Fibroblast of skin of right biceps (primary cell): ENCODE data around the gene ANP32B.
"Not testable (repeated sequence)": the region's sequence is repeated elsewhere in the genome, so short reads cannot be mapped to it uniquely, and the experiment has no call there.

Experiments
- DNase-seq: peaks from one replicate; pipeline ENCODE4 v3.0.0-alpha.2; 2013

ANP32B gene

DNA sequence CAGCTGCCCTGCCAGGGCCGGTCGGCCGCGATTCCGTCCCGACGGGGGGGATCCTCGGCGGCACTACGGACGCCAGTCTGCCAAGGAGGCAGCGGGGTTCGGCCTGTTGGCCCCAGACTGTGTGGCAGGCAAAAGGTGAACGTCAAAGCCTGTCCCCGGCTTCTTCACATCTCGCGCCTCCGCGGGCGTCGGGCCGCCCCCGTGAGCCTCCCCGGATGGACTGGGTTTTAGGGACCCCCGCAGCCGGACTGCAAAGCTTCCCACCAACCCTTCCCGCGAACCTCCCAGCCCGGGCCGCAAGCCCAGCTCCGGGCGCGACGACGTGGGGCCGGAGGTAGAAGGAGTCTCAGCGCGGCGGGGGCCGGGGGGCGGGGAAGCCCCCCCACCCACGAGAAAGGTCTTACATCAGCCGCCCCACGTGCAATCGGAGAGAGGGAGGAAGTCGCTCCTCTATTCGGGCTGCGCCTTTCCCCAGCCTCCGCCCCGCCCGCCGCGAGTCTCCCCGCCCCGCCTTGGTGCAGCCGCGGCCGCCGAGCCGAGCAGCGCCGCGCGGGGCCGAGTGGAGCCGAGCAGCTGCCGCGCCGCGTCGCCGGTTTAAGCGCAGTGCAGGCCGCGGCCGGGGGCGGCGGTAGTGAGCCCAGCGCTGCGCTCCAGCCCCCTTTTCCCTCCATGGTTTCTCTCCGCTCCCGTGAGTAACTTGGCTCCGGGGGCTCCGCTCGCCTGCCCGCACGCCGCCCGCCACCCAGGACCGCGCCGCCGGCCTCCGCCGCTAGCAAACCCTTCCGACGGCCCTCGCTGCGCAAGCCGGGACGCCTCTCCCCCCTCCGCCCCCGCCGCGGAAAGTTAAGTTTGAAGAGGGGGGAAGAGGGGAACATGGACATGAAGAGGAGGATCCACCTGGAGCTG, at the start of gene ANP32B:
Gene ANP32B, plus strand, starts transcription at position 659 of the 906 bp plus-strand sequence. Its CDS starts 215 bp downstream, at position 874.
- peak; percentile 96 for DNase-seq

- no peak for DNase-seq
Observed at GRCh38 chr9:97934321-97935115, 48.6 kb upstream of the ANP32B start.

- DNase-seq, result no peak
Observed at GRCh38 chr9:97935276-97935675, 47.9 kb upstream of the ANP32B start.

DNA sequence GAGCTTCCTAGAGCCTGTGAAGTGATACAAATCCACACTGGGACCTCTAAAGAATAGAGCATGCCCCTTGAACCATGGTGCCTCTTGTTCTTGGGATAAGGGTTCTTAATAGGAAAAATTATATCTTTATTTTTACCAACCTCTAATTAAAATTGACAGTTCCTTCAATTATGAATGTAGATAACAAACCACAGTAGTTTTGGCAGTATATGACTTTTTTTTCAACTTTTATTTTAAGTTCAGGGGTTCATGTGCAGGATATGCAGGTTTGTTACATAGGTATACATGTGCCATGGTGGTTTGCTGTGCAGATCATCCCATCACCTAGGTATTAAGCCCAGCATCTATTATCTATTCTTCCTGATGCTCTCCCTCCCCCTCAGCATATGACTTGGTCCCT, 46.1 kb upstream of the ANP32B start:
- DNase-seq, result no peak

DNA sequence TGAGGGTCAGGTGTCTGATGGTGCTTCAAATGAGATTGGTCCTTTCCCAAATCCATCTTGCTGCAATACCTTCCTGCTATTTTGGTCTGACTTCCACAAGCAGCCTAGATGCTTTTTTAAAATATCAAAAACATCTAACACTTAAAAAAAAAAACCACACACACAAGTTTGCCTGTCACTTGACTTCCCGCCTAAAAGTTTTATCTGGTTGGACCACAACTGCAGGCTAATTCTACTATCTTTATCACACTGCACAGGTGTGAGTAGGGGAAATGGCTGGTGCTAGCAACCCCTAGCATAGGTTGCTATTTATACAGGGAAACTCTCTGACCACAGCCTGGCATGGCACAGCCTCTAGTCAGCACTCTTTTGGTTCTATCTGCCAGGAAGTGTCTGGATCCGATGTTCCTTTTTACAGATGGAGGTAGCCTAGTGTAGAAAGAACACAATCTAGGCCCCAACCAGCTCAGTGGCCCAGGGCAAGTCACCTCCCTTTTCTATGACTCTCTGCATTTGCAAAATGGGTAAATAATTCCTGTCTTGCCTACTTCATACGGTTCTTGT, 45.0 kb upstream of the ANP32B start, which contains the start of gene HEMGN:
Gene HEMGN, minus strand, starts transcription at position 92 of the 564 bp plus-strand sequence. Its CDS starts 36 bp downstream, at position 56.
- DNase-seq, result no peak

- DNase-seq, result no peak
Observed at GRCh38 chr9:97940233-97940632, 42.9 kb upstream of the ANP32B start.

- no peak for DNase-seq
Observed at GRCh38 chr9:97940741-97941140, 42.4 kb upstream of the ANP32B start.

- no peak for DNase-seq
Observed at GRCh38 chr9:97941323-97941722, 41.8 kb upstream of the ANP32B start.

GRCh38 chr9:97943308-97943855, 39.8 kb upstream of the ANP32B start:
- no peak for DNase-seq

DNA sequence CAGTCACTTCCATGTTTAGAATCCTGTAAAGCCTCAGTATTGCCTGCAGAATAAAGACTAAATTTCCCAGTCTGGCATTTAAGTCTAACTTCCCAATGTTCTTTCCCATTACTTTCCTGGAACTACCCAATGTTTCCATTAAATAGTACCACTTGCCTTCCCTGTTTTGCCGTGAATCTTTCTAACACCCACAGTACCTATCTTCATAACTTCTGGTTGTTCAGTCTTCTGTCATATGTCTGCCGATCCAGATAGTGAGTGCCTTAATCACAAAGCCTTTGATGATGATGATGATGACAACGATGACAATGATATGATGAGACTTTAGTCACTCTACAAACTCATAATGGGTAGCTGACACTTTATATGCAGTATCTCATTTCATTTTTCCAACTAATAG, 38.5 kb upstream of the ANP32B start:
- DNase-seq, result no peak

DNA sequence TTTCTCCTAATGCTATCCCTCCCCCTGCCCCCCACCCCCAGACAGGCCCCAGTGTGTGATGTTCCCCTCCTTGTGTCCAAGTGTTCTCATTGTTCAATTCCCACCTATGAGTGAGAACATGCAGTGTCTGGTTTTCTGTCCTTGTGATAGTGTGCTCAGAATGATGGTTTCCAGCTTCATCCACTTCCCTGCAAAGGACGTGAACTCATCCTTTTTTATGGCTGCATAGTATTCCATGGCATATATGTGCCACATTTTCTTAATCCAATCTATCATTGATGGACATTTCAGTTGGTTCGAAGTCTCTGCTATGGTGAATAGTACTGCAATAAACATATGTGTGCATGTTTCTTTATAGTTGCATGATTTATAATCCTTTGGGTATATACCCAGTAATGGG, 37.7 kb upstream of the ANP32B start:
- not testable (repeated sequence) for DNase-seq

DNA sequence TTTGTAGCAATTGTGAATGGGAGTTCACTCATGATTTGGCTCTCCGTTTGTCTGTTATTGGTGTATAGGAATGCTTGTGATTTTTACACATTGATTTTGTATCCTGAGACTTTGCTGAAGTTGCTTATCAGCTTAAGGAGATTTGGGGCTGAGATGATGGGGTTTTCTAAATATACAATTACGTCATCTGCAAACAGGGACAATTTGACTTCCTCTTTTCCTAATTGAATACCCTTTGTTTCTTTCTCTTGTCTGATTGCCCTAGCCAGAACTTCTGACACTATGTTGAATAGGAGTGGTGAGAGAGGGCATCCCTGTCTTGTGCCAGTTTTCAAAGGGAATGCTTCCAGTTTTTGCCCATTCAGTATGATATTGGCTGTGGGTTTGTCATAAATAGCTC, 36.0 kb upstream of the ANP32B start:
- not testable (repeated sequence) for DNase-seq

- DNase-seq, result not testable (repeated sequence)
Observed at GRCh38 chr9:97950873-97951272, 32.3 kb upstream of the ANP32B start.

- peak; percentile 8 for DNase-seq
Observed at GRCh38 chr9:97954550-97954989, 28.6 kb upstream of the ANP32B start.

GRCh38 chr9:97956331-97956730, 26.8 kb upstream of the ANP32B start:
- no peak for DNase-seq

GRCh38 chr9:97958812-97959511, 24.2 kb upstream of the ANP32B start:
- peak; percentile 17 for DNase-seq

- DNase-seq, result no peak
Observed at GRCh38 chr9:97959585-97959984, 23.6 kb upstream of the ANP32B start.

- not testable (repeated sequence) for DNase-seq
Observed at GRCh38 chr9:97960678-97961328, 22.3 kb upstream of the ANP32B start.

DNA sequence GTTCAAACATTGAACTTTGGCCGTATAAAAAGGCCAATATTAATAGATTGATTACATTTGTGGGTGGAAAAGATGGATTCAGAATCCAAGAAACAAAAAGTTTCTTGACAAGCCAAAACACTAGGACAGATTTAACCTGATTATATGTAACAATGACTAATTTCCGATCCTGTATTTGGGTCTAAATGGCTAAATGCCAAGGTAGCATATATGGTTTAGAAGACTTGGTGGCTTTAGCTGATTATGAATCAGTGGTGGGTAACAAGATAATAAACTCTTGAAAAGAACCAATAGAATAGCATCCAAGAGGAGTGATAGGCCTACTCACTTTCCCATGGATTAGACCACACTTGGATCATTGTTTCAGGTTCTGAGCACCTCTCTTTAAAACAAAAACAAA, 21.8 kb upstream of the ANP32B start:
- DNase-seq, result peak; percentile 31

DNA sequence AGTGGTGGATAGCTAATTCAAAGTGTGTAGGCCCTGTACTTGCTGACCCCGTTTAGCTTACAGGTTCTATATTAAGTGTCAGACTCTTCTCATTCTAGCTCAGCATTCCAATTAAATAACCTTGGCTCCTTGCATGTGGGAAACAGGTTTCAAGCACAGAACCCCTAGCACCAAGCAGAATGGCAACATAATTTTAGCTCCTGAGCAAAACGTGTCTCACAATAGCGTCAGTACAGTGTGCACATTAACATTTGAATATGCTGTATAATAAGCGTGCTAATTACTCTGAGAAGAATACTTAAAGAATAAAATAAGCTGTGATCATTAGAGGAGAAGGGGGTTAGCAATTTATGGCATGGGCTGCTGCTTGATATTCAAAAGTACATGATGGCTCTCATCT, 21.0 kb upstream of the ANP32B start:
- DNase-seq, result no peak

- DNase-seq, result no peak
Observed at GRCh38 chr9:97962575-97962974, 20.6 kb upstream of the ANP32B start.

- DNase-seq, result no peak
Observed at GRCh38 chr9:97963232-97963631, 19.9 kb upstream of the ANP32B start.
